Right lobe of liver (tissue), 4 donors: Measurements from ENCODE around the gene DOK6.

ENCODE experiments used
- CTCF ChIP-seq, 4 donors: fragments of 200-600 bp in 3 of 4; fragments of 450-650 bp in 1 of 4; IDR thresholded peaks; one replicate each; pipeline versions ENCODE4 v1.5.1 to v1.8.0; 2016 to 2022; ENCODE audit warnings: antibody characterized with exemption in 4 of 4, mild to moderate bottlenecking in 2 of 4
- POLR2A ChIP-seq: fragments of 450-650 bp; IDR thresholded peaks from one replicate; pipeline ENCODE4 v1.6.1; 2017; ENCODE audit warnings: antibody characterized with exemption, mild to moderate bottlenecking
- donor health status: DM: no; HTN: no; CAD: no.
- donor health status: DM: no; HTN: no; CAD: no.
- donor health status: DM: no; HTN: yes; CAD: no.

GRCh38 chr18:69626643-69627242, 226.1 kb downstream of the DOK6 start:
- no peak for TF ChIP-seq CTCF (IDR thresholded peaks at IDR 0.05)
- TF ChIP-seq POLR2A: no peak
